Stimulated activated CD4-positive, alpha-beta T cell treated with anti-CD3 and anti-CD28 coated beads, Interleukin-4, amount 100 ng/mL, for 4 hours (primary cell): Measurements from ENCODE around the gene C1QTNF5.
A peak's percentile ranks its signal among the peaks of the same experiment; 100 is the strongest.

Experiments used
- DNase-seq, 2 experiments: peaks; one replicate each; pipeline ENCODE4 v3.0.0-alpha.2; 2020

C1QTNF5 gene

GRCh38 chr11:119336744-119337469, 3.8 kb downstream of the C1QTNF5 start:
- no peak for DNase-seq

GRCh38 chr11:119335655-119336543, 4.8 kb downstream of the C1QTNF5 start:
- DNase-seq, result no peak

GRCh38 chr11:119335091-119335654, 5.5 kb downstream of the C1QTNF5 start:
- DNase-seq, result no peak

GRCh38 chr11:119334174-119334930, 6.3 kb downstream of the C1QTNF5 start, which contains the start of gene RNF26:
Gene RNF26, plus strand, starts transcription at chr11:119334527. Its CDS starts 596 bp downstream, at chr11:119335123.
- peak; percentile 86 to 94 for DNase-seq

- DNase-seq, result no peak
Observed at GRCh38 chr11:119332111-119332765, 8.4 kb downstream of the C1QTNF5 start.

GRCh38 chr11:119330237-119330636, 10.4 kb downstream of the C1QTNF5 start:
- DNase-seq, result no peak

- no peak for DNase-seq
Observed at GRCh38 chr11:119329320-119329719, 11.4 kb downstream of the C1QTNF5 start.

- DNase-seq, result no peak
Observed at GRCh38 chr11:119324189-119324588, 16.5 kb downstream of the C1QTNF5 start.

- DNase-seq, result peak; percentile 60 to 75
Observed at GRCh38 chr11:119323532-119324033, 17.1 kb downstream of the C1QTNF5 start.

GRCh38 chr11:119322921-119323531, 17.7 kb downstream of the C1QTNF5 start:
- no peak for DNase-seq

GRCh38 chr11:119322360-119322739, 18.3 kb downstream of the C1QTNF5 start:
- DNase-seq, result no peak

- DNase-seq, result peak in 1 of 2 experiments; percentile 36
Observed at GRCh38 chr11:119320776-119321524, 19.7 kb downstream of the C1QTNF5 start.

- no peak for DNase-seq
Observed at GRCh38 chr11:119320240-119320775, 20.4 kb downstream of the C1QTNF5 start.

GRCh38 chr11:119319700-119320239, 20.9 kb downstream of the C1QTNF5 start:
- no peak for DNase-seq

GRCh38 chr11:119319136-119319699, 21.5 kb downstream of the C1QTNF5 start:
- DNase-seq, result no peak

GRCh38 chr11:119318240-119319135, 22.2 kb downstream of the C1QTNF5 start:
- no peak for DNase-seq

- no peak for DNase-seq
Observed at GRCh38 chr11:119317592-119318239, 23.0 kb downstream of the C1QTNF5 start.
